ENCODE results near the gene GNPDA2.

GRCh38 chr4:44671636-44672035 lies 54.7 kb downstream of the GNPDA2 start:
- TF ChIP-seq YY1 (IDR thresholded peaks at IDR 0.05; ENCODE audit: insufficient read depth, insufficient read length) = no peak
- no peak for TF ChIP-seq SUZ12 (IDR thresholded peaks at IDR 0.05; ENCODE audit: extremely low read depth, insufficient read depth, insufficient read length)

All from NT2/D1 (cell line).